Liver (tissue), 9 donors: ENCODE results near the gene CLN6. TPM values are rescaled to one million over a fixed set of nuclear protein-coding genes. Genes with fewer than 3 reads are reported as not detected.

Source experiments
- DNase-seq: peaks from one replicate; pipeline ENCODE4 v3.0.0-alpha.2; 2017; ENCODE audit warnings: low spot score
- H3K27ac ChIP-seq, 2 donors: one replicate each; pipeline ENCODE4 v1.7.0; 2013; ENCODE audit warnings: inconsistent platforms in 2 of 2, low read length in 2 of 2, control low read depth in 1 of 2, low read depth in 1 of 2, mild to moderate bottlenecking in 1 of 2
- H3K27me3 ChIP-seq, 4 donors: one replicate each; pipeline versions ENCODE4 v1.6.1 to v1.7.0; 2013; ENCODE audit warnings: low read length in 3 of 4, inconsistent platforms in 1 of 4, mild to moderate bottlenecking in 1 of 4, moderate library complexity in 1 of 4; ENCODE audit not compliant: control insufficient read depth in 4 of 4, insufficient read depth in 4 of 4
- H3K36me3 ChIP-seq, 4 donors: one replicate each; pipeline versions ENCODE4 v1.6.1 to v1.7.0; 2013; ENCODE audit warnings: low read length in 3 of 4, mild to moderate bottlenecking in 3 of 4, low read depth in 1 of 4, moderate library complexity in 1 of 4; ENCODE audit not compliant: control insufficient read depth in 4 of 4, insufficient read depth in 3 of 4
- H3K4me1 ChIP-seq, 4 donors: one replicate each; pipeline versions ENCODE4 v1.6.1 to v1.7.0; 2013; ENCODE audit warnings: low read length in 3 of 4, mild to moderate bottlenecking in 3 of 4, moderate library complexity in 1 of 4; ENCODE audit not compliant: control insufficient read depth in 4 of 4, insufficient read depth in 4 of 4
- H3K4me3 ChIP-seq, 3 donors: one replicate each; pipeline versions ENCODE4 v1.6.1 to v1.7.0; 2013; ENCODE audit warnings: low read length in 3 of 3, control low read depth in 1 of 3, low read depth in 1 of 3, mild to moderate bottlenecking in 1 of 3
- H3K9ac ChIP-seq, 2 donors: one replicate each; pipeline ENCODE4 v1.7.0; 2013; ENCODE audit warnings: low read length in 2 of 2, mild to moderate bottlenecking in 2 of 2, moderate library complexity in 2 of 2, control low read depth in 1 of 2, low read depth in 1 of 2
- H3K9me3 ChIP-seq, 4 donors: one replicate each; pipeline versions ENCODE4 v1.6.1 to v1.7.0; 2013; ENCODE audit warnings: low read length in 3 of 4; ENCODE audit not compliant: control insufficient read depth in 4 of 4
- ATF3 ChIP-seq: IDR thresholded peaks from 2 replicates; pipeline ENCODE4 v1.6.1; 2016; ENCODE audit warnings: antibody characterized with exemption
- CTCF ChIP-seq: fragments of 150-350 bp; IDR thresholded peaks from 2 replicates; pipeline ENCODE4 v1.5.1; 2017; ENCODE audit warnings: improper control_type of control experiment, low read depth, low read length; ENCODE audit not compliant: missing input control
- EGR1 ChIP-seq, 2 donors: IDR thresholded peaks; 2 replicates each; pipeline ENCODE4 v1.6.1; 2016 to 2018; ENCODE audit warnings: antibody characterized with exemption in 2 of 2, low read depth in 2 of 2
- FOXA1 ChIP-seq: IDR thresholded peaks from 2 replicates; pipeline ENCODE4 v1.6.1; 2016; ENCODE audit warnings: antibody characterized with exemption
- FOXA2 ChIP-seq: IDR thresholded peaks from 2 replicates; pipeline ENCODE4 v1.6.1; 2016; ENCODE audit warnings: antibody characterized with exemption
- GABPA ChIP-seq, 2 donors: IDR thresholded peaks in 1 of 2; conservative IDR thresholded peaks in 1 of 2; 2 replicates each; pipeline ENCODE4 v1.6.1; 2016; ENCODE audit warnings: antibody characterized with exemption in 2 of 2, mild to moderate bottlenecking in 1 of 2, moderate library complexity in 1 of 2
- HNF4A ChIP-seq, 2 donors: conservative IDR thresholded peaks; 2 replicates each; pipeline ENCODE4 v1.6.1; 2016; ENCODE audit warnings: antibody characterized with exemption in 2 of 2, mild to moderate bottlenecking in 2 of 2
- HNF4G ChIP-seq: IDR thresholded peaks from 2 replicates; pipeline ENCODE4 v1.6.1; 2016; ENCODE audit warnings: antibody characterized with exemption
- JUND ChIP-seq, 2 donors: IDR thresholded peaks; 2 replicates each; pipeline ENCODE4 v1.6.1; 2016; ENCODE audit warnings: antibody characterized with exemption in 2 of 2
- MAX ChIP-seq: IDR thresholded peaks from 2 replicates; pipeline ENCODE4 v1.6.1; 2016; ENCODE audit warnings: antibody characterized with exemption
- NR2F2 ChIP-seq: IDR thresholded peaks from 2 replicates; pipeline ENCODE4 v1.6.1; 2016; ENCODE audit warnings: antibody characterized with exemption
- RAD21 ChIP-seq, 2 donors: IDR thresholded peaks; 2 replicates each; pipeline ENCODE4 v1.6.1; 2016; ENCODE audit warnings: antibody characterized with exemption in 2 of 2, mild to moderate bottlenecking in 2 of 2
- REST ChIP-seq: IDR thresholded peaks from 2 replicates; pipeline ENCODE4 v1.6.1; 2016; ENCODE audit warnings: antibody characterized with exemption, mild to moderate bottlenecking
- RXRA ChIP-seq, 2 donors: IDR thresholded peaks; 2 replicates each; pipeline ENCODE4 v1.6.1; 2017 to 2018; ENCODE audit warnings: antibody characterized with exemption in 2 of 2, mild to moderate bottlenecking in 1 of 2
- SP1 ChIP-seq: IDR thresholded peaks from 2 replicates; pipeline ENCODE4 v1.6.1; 2018; ENCODE audit warnings: antibody characterized with exemption, mild to moderate bottlenecking
- TAF1 ChIP-seq: conservative IDR thresholded peaks from 2 replicates; pipeline ENCODE4 v1.6.1; 2016; ENCODE audit warnings: antibody characterized with exemption, mild to moderate bottlenecking
- YY1 ChIP-seq: IDR thresholded peaks from 2 replicates; pipeline ENCODE4 v1.6.1; 2016; ENCODE audit warnings: antibody characterized with exemption, mild to moderate bottlenecking
- ZBTB33 ChIP-seq: IDR thresholded peaks from 2 replicates; pipeline ENCODE4 v1.6.1; 2016; ENCODE audit warnings: antibody characterized with exemption
- WGBS: extraction: QIAGEN DNeasy Blood & Tissue Kit; methylation state at CpG from one replicate; pipeline ENCODE4 v1.1.7; 2013; 5-methylcytosine and 5-hydroxymethylcytosine counted together
- polyA plus RNA-seq, 2 donors: library from polyadenylated mRNA; stranded (reverse) in 1 of 2; unstranded in 1 of 2; fragments of 200-250 nt in 1 of 2; fragments of >200 nt in 1 of 2; fragmentation: Nextera tagmentation in 1 of 2; extraction: Ambion mirVana in 1 of 2; gene quantifications; one replicate each; pipeline versions ENCODE4 v1.2.1 to v1.2.3, GENCODE V29; 2013 to 2015
- total RNA-seq, 2 donors: library from RNA; depleted of rRNA; stranded (reverse); fragments of >200 nt; gene quantifications; one replicate each; pipeline ENCODE4 v1.2.3, GENCODE V29; 2014
- donor health status: healthy.
- donor health status: healthy.
- donor health status: healthy.
- donor health status: healthy.
- donor health status: healthy.

Gene CLN6
- total and polyA plus RNA-seq, 4 donors: 7.2 to 21.2 (median 15.4) TPM

- Histone ChIP-seq H3K4me1 (peaks cover 6 to 24% (median 18%) of the 10 kb centered on the region in 4 donors), H3K4me3 (no peak overlapping the region), H3K27me3 (no peaks in the 10 kb centered on the region), H3K9me3 (no peaks in the 10 kb centered on the region), H3K36me3 (no peaks in the 10 kb centered on the region), H3K9ac (no peak overlapping the region), H3K27ac (no peak overlapping the region)
- WGBS: 85% methylated on average over 3 of the region's 3 CpGs
- DNase-seq: no peak
- no peak for TF ChIP-seq RAD21 (IDR thresholded peaks at IDR 0.05)
- no peak for TF ChIP-seq RXRA (IDR thresholded peaks at IDR 0.05)
- TF ChIP-seq FOXA1: no peak
- TF ChIP-seq MAX: no peak
- no peak for TF ChIP-seq ATF3
- TF ChIP-seq TAF1: no peak
- TF ChIP-seq HNF4G: no peak
- TF ChIP-seq REST: no peak
- no peak for TF ChIP-seq NR2F2
- no peak for TF ChIP-seq YY1
- no peak for TF ChIP-seq GABPA (IDR thresholded peaks at IDR 0.05 in 1 of 2, conservative IDR thresholded peaks at IDR 0.05 in 1 of 2)
- no peak for TF ChIP-seq EGR1 (IDR thresholded peaks at IDR 0.05; ENCODE audit: low read depth in 2 of 2)
- TF ChIP-seq CTCF: no peak
- no peak for TF ChIP-seq ZBTB33
- TF ChIP-seq FOXA2: no peak
- TF ChIP-seq JUND (IDR thresholded peaks at IDR 0.05): no peak
- no peak for TF ChIP-seq SP1
- no peak for TF ChIP-seq HNF4A (conservative IDR thresholded peaks at IDR 0.05)
These were observed 4.8 kb downstream of the CLN6 start for GRCh38 chr15:68224546-68225250.
